WTC11 (cell line): ENCODE results near the gene DDOST. TPM values are rescaled to one million over a fixed set of nuclear protein-coding genes. Genes with fewer than 3 reads are reported as not detected.

Experiments
- ATAC-seq: fragments of 200-7000 bp; cut with Tn5 transposase; 2 replicates; pipeline ENCODE4 v1.10.0; 2021; ENCODE audit warnings: mild to moderate bottlenecking, moderate library complexity
- CTCF ChIA-PET: fragments of 300-600 bp; sonication (Branson Sonifier 250); formaldehyde crosslinking; loops from one replicate; lab custom pipeline; 2021; ENCODE audit warnings: antibody characterized with exemption; lab: Charles Lee
- POLR2A ChIA-PET: fragments of 350-600 bp; sonication (Branson Sonifier 250); formaldehyde crosslinking; loops from one replicate; lab custom pipeline; 2021; ENCODE audit warnings: antibody characterized with exemption; lab: Charles Lee
- DNase-seq: peaks from one replicate; pipeline ENCODE4 v3.0.0; 2021; ENCODE audit warnings: low spot score
- H3K27ac Mint-ChIP-seq: 2 replicates; pipeline ENCODE4 v1.8.0; 2021; ENCODE audit warnings: mixed read lengths
- H3K27me3 Mint-ChIP-seq: 2 replicates; pipeline ENCODE4 v1.8.0; 2021; ENCODE audit warnings: low read depth, mild to moderate bottlenecking, moderate library complexity, mixed read lengths
- H3K36me3 Mint-ChIP-seq: 2 replicates; pipeline ENCODE4 v1.8.0; 2021; ENCODE audit warnings: mixed read lengths
- H3K4me1 Mint-ChIP-seq: 2 replicates; pipeline ENCODE4 v1.8.0; 2022; ENCODE audit warnings: mixed read lengths
- H3K4me3 Mint-ChIP-seq: 2 replicates; pipeline ENCODE4 v1.8.0; 2021; ENCODE audit warnings: mild to moderate bottlenecking, moderate library complexity, mixed read lengths
- H3K9me3 Mint-ChIP-seq: 2 replicates; pipeline ENCODE4 v1.8.0; 2021; ENCODE audit warnings: mixed read lengths
- AFF4 ChIP-seq: sonication (generic); formaldehyde crosslinking; IDR thresholded peaks from 2 replicates; pipeline ENCODE4 v1.8.1; 2023; ENCODE audit warnings: mild to moderate bottlenecking, missing genetic modification reagents, borderline replicate concordance
- CREB1 ChIP-seq: sonication (generic); formaldehyde crosslinking; IDR thresholded peaks from 2 replicates; pipeline ENCODE4 v1.8.0; 2023; ENCODE audit warnings: mild to moderate bottlenecking, missing genetic modification reagents
- E2F4 ChIP-seq: sonication (generic); formaldehyde crosslinking; IDR thresholded peaks from 2 replicates; pipeline ENCODE4 v1.8.1; 2022; ENCODE audit warnings: low read depth, mild to moderate bottlenecking, moderate library complexity, missing genetic modification reagents, borderline replicate concordance
- FOXJ3 ChIP-seq: sonication (generic); formaldehyde crosslinking; IDR thresholded peaks from 2 replicates; pipeline ENCODE4 v1.9.0; 2021; ENCODE audit warnings: missing genetic modification reagents, mild to moderate bottlenecking, borderline replicate concordance
- GRHL2 ChIP-seq: fragments of 250-450 bp; sonication (Bioruptor Pico); IDR thresholded peaks from 2 replicates; pipeline ENCODE4 v1.8.0; 2022; ENCODE audit warnings: mild to moderate bottlenecking, moderate library complexity; ENCODE audit not compliant: insufficient replicate concordance, severe bottlenecking
- IRF1 ChIP-seq: sonication (generic); formaldehyde crosslinking; IDR thresholded peaks from 2 replicates; pipeline ENCODE4 v1.8.0; 2023; ENCODE audit warnings: missing genetic modification reagents
- KAT7 ChIP-seq: sonication (generic); formaldehyde crosslinking; IDR thresholded peaks from 2 replicates; pipeline ENCODE4 v1.8.1; 2023; ENCODE audit warnings: missing genetic modification reagents, mild to moderate bottlenecking, borderline replicate concordance
- MAX ChIP-seq: sonication (generic); formaldehyde crosslinking; IDR thresholded peaks from 2 replicates; pipeline ENCODE4 v1.8.0; 2022; ENCODE audit warnings: mild to moderate bottlenecking, missing genetic modification reagents
- MYBL2 ChIP-seq: sonication (generic); formaldehyde crosslinking; IDR thresholded peaks from 2 replicates; pipeline ENCODE4 v1.8.1; 2023; ENCODE audit warnings: mild to moderate bottlenecking, moderate library complexity, missing genetic modification reagents
- NFE2L1 ChIP-seq: sonication (generic); formaldehyde crosslinking; IDR thresholded peaks from 2 replicates; pipeline ENCODE4 v1.8.1; 2023; ENCODE audit warnings: missing genetic modification reagents
- PRDM15 ChIP-seq: sonication (generic); formaldehyde crosslinking; IDR thresholded peaks from 2 replicates; pipeline ENCODE4 v1.8.0; 2022; ENCODE audit warnings: missing genetic modification reagents
- PREB ChIP-seq: sonication (generic); formaldehyde crosslinking; IDR thresholded peaks from 2 replicates; pipeline ENCODE4 v1.8.1; 2022; ENCODE audit warnings: mild to moderate bottlenecking, missing genetic modification reagents, moderate library complexity, borderline replicate concordance
- SOX15 ChIP-seq: fragments of 250-450 bp; sonication (Bioruptor Pico); IDR thresholded peaks from 2 replicates; pipeline ENCODE4 v1.9.0; 2021; ENCODE audit warnings: mild to moderate bottlenecking
- SP1 ChIP-seq: sonication (generic); formaldehyde crosslinking; conservative IDR thresholded peaks from 2 replicates; pipeline ENCODE4 v1.8.1; 2022; ENCODE audit warnings: missing genetic modification reagents
- STAT6 ChIP-seq: sonication (generic); formaldehyde crosslinking; conservative IDR thresholded peaks from 2 replicates; pipeline ENCODE4 v1.8.1; 2023; ENCODE audit warnings: mild to moderate bottlenecking, low read depth, missing genetic modification reagents, moderate library complexity
- ZNF138 ChIP-seq: sonication (generic); formaldehyde crosslinking; conservative IDR thresholded peaks from 2 replicates; pipeline ENCODE4 v1.8.1; 2022; ENCODE audit warnings: mild to moderate bottlenecking, moderate library complexity, missing genetic modification reagents
- ZNF317 ChIP-seq: sonication (generic); formaldehyde crosslinking; IDR thresholded peaks from 2 replicates; pipeline ENCODE4 v1.8.1; 2023; ENCODE audit warnings: low read depth, mild to moderate bottlenecking, moderate library complexity, missing genetic modification reagents, borderline replicate concordance
- total RNA-seq: library from RNA; stranded (reverse); gene quantifications from 3 replicates; pipeline ENCODE4 v1.2.3, GENCODE V29; 2021

Gene DDOST
- total RNA-seq, 1 experiment from 2014 or later = 300 TPM

- TF ChIP-seq MYBL2 (no peak), NFE2L1 (CRISPR knock-in tag) (no peak), SOX15 (CRISPR knock-in tag) (no peak), FOXJ3 (CRISPR knock-in tag) (no peak), SP1 (CRISPR knock-in tag) (no peak), KAT7 (no peak), PREB (CRISPR knock-in tag) (no peak), IRF1 (CRISPR knock-in tag) (no peak), AFF4 (CRISPR knock-in tag) (no peak), E2F4 (CRISPR knock-in tag) (no peak), GRHL2 (no peak)
These were observed 45.7 kb upstream of the DDOST start for GRCh38 chr1:20706841-20707240.

GRCh38 chr1:20705203-20705755 is 44.1 kb upstream of the DDOST start:
- Mint-ChIP-seq H3K36me3 (peaks cover 6% of the 10 kb centered on the region), H3K4me3 (no peak overlapping the region), H3K27ac (no peak overlapping the region), H3K27me3 (no peaks in the 10 kb centered on the region; the same call in 1 of the 2 replicates), H3K9me3 (no peaks in the 10 kb centered on the region), H3K4me1 (no peaks in the 10 kb centered on the region)
- no peak for TF ChIP-seq ZNF138
- no peak for TF ChIP-seq ZNF317 (CRISPR knock-in tag)
- no peak for TF ChIP-seq STAT6 (CRISPR knock-in tag)
- TF ChIP-seq MAX (CRISPR knock-in tag) = no peak
- no peak for TF ChIP-seq PRDM15 (CRISPR knock-in tag)
- TF ChIP-seq CREB1 = no peak
- CTCF ChIA-PET = interaction anchor here (4.1 kb wide), 1 partner anchor 8 kb away, joined by 27 read pairs; no protein-coding TSS in a partner anchor
- DNase-seq (no peak), ATAC-seq (no peak)
- POLR2A ChIA-PET = no interaction called here

More at GRCh38 chr1:20706841-20707240, 45.7 kb upstream of the DDOST start:
- Mint-ChIP-seq H3K27me3 (no peaks in the 10 kb centered on the region), H3K27ac (no peak overlapping the region), H3K4me1 (no peaks in the 10 kb centered on the region), H3K36me3 (peaks cover 6% of the 10 kb centered on the region), H3K9me3 (no peaks in the 10 kb centered on the region), H3K4me3 (no peak overlapping the region)
- DNase-seq (no peak), ATAC-seq (no peak)
- POLR2A ChIA-PET = no interaction called here
- CTCF ChIA-PET = interaction anchor here (0.9 to 4.1 kb wide), 5 partner anchors 10 to 564 kb away, joined by 3 to 27 read pairs (median 3); partner anchors contain the start of gene KIF17
